ENCODE measurements around the gene GNAI3. TPM values are rescaled to one million over a fixed set of nuclear protein-coding genes. Genes with fewer than 3 reads are reported as not detected.
"Not testable (repeated sequence)": the region's sequence is repeated elsewhere in the genome, so short reads cannot be mapped to it uniquely, and the experiment has no call there.

Gene GNAI3
- total and polyA plus RNA-seq, 8 donors = 6.4 to 11.5 (median 10.8) TPM

GRCh38 chr1:109657970-109658369, 109.6 kb downstream of the GNAI3 start:
- intact Hi-C loops (cut with DNase I) = loop anchor here in 1 of 2 donors (10.0 kb wide), 1 partner anchor 117 kb away; no protein-coding TSS in a partner anchor
- ATAC-seq (no peak), DNase-seq (no peak)
- TF ChIP-seq, protein P1, sequence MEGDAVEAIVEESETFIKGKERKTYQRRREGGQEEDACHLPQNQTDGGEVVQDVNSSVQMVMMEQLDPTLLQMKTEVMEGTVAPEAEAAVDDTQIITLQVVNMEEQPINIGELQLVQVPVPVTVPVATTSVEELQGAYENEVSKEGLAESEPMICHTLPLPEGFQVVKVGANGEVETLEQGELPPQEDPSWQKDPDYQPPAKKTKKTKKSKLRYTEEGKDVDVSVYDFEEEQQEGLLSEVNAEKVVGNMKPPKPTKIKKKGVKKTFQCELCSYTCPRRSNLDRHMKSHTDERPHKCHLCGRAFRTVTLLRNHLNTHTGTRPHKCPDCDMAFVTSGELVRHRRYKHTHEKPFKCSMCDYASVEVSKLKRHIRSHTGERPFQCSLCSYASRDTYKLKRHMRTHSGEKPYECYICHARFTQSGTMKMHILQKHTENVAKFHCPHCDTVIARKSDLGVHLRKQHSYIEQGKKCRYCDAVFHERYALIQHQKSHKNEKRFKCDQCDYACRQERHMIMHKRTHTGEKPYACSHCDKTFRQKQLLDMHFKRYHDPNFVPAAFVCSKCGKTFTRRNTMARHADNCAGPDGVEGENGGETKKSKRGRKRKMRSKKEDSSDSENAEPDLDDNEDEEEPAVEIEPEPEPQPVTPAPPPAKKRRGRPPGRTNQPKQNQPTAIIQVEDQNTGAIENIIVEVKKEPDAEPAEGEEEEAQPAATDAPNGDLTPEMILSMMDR (IDR thresholded peaks at IDR 0.05) = no peak
- Histone ChIP-seq H3K36me3 (peaks cover 0 to 14% of the 10 kb centered on the region in 2 donors), H3K4me1 (peaks cover 0 to 18% of the 10 kb centered on the region in 2 donors), H3K27me3 (no peaks in the 10 kb centered on the region), H3K27ac (no peak overlapping the region), H3K9me3 (no peaks in the 10 kb centered on the region), H3K4me3 (no peak overlapping the region)

DNA sequence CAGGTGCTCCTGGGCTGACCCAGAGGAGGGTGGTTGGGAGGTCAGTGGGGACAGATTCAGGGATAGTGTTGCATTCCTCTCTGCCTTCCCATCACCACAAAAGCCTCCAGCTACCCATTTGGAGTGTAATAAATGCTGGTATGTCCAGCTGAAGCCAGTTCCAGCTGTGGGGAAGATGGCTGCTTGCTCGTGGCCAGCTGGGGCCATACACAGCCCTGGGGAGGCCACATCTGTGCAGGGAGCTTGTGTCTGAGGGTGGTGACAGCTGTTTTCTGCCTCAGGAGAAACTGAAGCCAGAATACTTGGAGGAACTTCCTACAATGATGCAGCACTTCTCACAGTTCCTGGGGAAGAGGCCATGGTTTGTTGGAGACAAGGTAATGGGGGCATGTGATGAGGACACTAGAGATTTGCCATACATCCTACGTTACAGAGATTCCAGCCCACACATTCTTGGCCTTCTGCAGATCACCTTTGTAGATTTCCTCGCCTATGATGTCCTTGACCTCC, 110.2 kb downstream of the GNAI3 start:
- TF ChIP-seq, protein P1 (IDR thresholded peaks at IDR 0.05) = no peak
- ATAC-seq = no peak
- Histone ChIP-seq H3K9me3 (no peaks in the 10 kb centered on the region), H3K4me1 (peaks cover 0 to 18% of the 10 kb centered on the region in 2 donors), H3K4me3 (no peak overlapping the region), H3K27me3 (no peaks in the 10 kb centered on the region), H3K27ac (no peak overlapping the region), H3K36me3 (peaks cover 0 to 14% of the 10 kb centered on the region in 2 donors)
- no peak for DNase-seq
- intact Hi-C loops (cut with DNase I) = loop anchor here in 1 of 2 donors (10.0 kb wide), 1 partner anchor 116 kb away; no protein-coding TSS in a partner anchor

DNA sequence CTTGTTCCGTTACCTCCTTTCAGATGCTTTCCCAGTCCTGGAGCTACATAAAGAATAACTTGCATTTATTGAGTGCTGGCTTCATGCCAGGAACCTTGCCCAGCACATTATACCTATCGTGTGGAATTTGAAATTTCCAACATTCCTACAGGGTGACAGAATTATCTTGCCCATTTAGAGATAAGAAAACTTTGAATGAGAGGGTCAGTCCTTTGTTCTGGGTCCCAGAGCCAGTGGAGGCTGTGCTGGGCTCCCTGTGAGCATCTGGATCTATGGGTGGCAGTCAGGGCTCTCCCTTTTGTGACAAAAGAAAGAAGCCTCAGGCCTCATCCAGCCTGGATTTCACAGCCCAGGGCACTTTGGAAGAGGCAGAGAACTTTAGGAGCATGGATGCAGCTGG, 110.7 kb downstream of the GNAI3 start:
- ATAC-seq (no peak), DNase-seq (no peak)
- no peaks in the 10 kb centered on the region for H3K27me3 ChIP-seq
- H3K4me3 ChIP-seq = no peak overlapping the region
- no peaks in the 10 kb centered on the region for H3K9me3 ChIP-seq
- H3K4me1 ChIP-seq = peaks cover 0 to 18% of the 10 kb centered on the region in 2 donors
- no peak overlapping the region for H3K27ac ChIP-seq
- H3K36me3 ChIP-seq = peaks cover 0 to 14% of the 10 kb centered on the region in 2 donors
- TF ChIP-seq, protein P1 (IDR thresholded peaks at IDR 0.05) = no peak
- intact Hi-C loops (cut with DNase I) = loop anchor here in 1 of 2 donors (10.0 kb wide), 1 partner anchor 116 kb away; no protein-coding TSS in a partner anchor

GRCh38 chr1:109659997-109660690, 111.7 kb downstream of the GNAI3 start:
- Histone ChIP-seq H3K9me3 (no peaks in the 10 kb centered on the region), H3K4me3 (no peak overlapping the region), H3K27me3 (no peaks in the 10 kb centered on the region), H3K36me3 (peaks cover 0 to 14% of the 10 kb centered on the region in 2 donors), H3K4me1 (peaks cover 0 to 15% of the 10 kb centered on the region in 2 donors), H3K27ac (no peak overlapping the region)
- intact Hi-C loops (cut with DNase I) = loop anchor here in 1 of 2 donors (10.0 kb wide), 1 partner anchor 115 kb away; no protein-coding TSS in a partner anchor
- TF ChIP-seq, protein P1 (IDR thresholded peaks at IDR 0.05) = no peak
- DNase-seq (no peak), ATAC-seq (no peak)

DNA sequence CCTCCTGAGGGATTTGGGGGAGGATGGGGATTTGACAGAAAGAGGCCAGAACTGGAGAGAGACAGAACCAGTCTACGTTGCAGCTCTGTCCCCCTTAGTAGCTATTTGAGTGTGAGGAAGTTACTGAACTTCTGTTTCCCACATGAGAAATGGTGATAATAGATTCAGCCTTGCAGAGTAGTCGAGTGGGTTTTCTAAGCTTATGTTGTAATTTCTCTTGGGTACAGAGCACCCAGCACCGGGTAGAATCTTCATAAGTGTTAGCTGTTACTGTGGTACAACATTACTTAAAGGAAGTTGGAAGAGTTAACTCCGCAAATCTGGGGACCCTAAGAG, 112.2 kb downstream of the GNAI3 start:
- intact Hi-C loops (cut with DNase I); H3K9me3 ChIP-seq; H3K27ac ChIP-seq; DNase-seq; H3K4me3 ChIP-seq; H3K4me1 ChIP-seq; ATAC-seq; H3K27me3 ChIP-seq: not testable (repeated sequence)
- peaks cover 0 to 14% of the 10 kb centered on the region in 2 donors for H3K36me3 ChIP-seq
